Breast epithelium (tissue), 4 donors: ENCODE measurements around the gene ZNF785. TPM values are rescaled to one million over a fixed set of nuclear protein-coding genes. Genes with fewer than 3 reads are reported as not detected.
"Not testable (repeated sequence)": the region's sequence is repeated elsewhere in the genome, so short reads cannot be mapped to it uniquely, and the experiment has no call there.

ENCODE experiments used
- DNase-seq, 2 donors: peaks; one replicate each; pipeline ENCODE4 v3.0.0-alpha.2; 2019; ENCODE audit warnings: low spot score in 2 of 2
- H3K27ac ChIP-seq, 2 donors: fragments of 200-600 bp; sonication (generic) in 1 of 2; one replicate each; pipeline ENCODE4 v1.5.1; 2016 to 2019; ENCODE audit warnings: mild to moderate bottlenecking in 1 of 2
- H3K27me3 ChIP-seq, 2 donors: fragments of 200-600 bp; sonication (generic) in 1 of 2; one replicate each; pipeline versions ENCODE4 v1.5.1 to v1.6.0; 2017 to 2019; ENCODE audit warnings: control low read depth in 1 of 2, mild to moderate bottlenecking in 1 of 2
- H3K36me3 ChIP-seq: fragments of 200-600 bp; one replicate; pipeline ENCODE4 v1.5.1; 2019
- H3K4me1 ChIP-seq, 2 donors: fragments of 200-600 bp; sonication (generic); one replicate each; pipeline ENCODE4 v1.5.1; 2016 to 2019; ENCODE audit warnings: control low read depth in 1 of 2
- H3K4me3 ChIP-seq, 3 donors: fragments of 200-600 bp; sonication (generic); 1 replicate in 2 of 3; 2 replicates in 1 of 3; pipeline ENCODE4 v1.5.1; 2016 to 2019; ENCODE audit warnings: mild to moderate bottlenecking in 3 of 3, moderate library complexity in 2 of 3
- H3K9me3 ChIP-seq, 2 donors: fragments of 200-600 bp; sonication (generic) in 1 of 2; one replicate each; pipeline ENCODE4 v1.5.1; 2016 to 2019; ENCODE audit warnings: control low read depth in 1 of 2
- CTCF ChIP-seq, 3 donors: fragments of 450-650 bp; IDR thresholded peaks; one replicate each; pipeline ENCODE4 v1.5.1; 2016 to 2017; ENCODE audit warnings: antibody characterized with exemption in 3 of 3, mild to moderate bottlenecking in 3 of 3, moderate library complexity in 3 of 3
- POLR2A ChIP-seq: fragments of 450-650 bp; IDR thresholded peaks from one replicate; pipeline ENCODE4 v1.6.1; 2016; ENCODE audit warnings: antibody characterized with exemption, mild to moderate bottlenecking, moderate library complexity
- POLR2AphosphoS5 ChIP-seq, 3 donors: sonication (generic); formaldehyde crosslinking; IDR thresholded peaks; one replicate each; pipeline ENCODE4 v1.6.1; 2017; ENCODE audit warnings: antibody characterized with exemption in 3 of 3
- intact Hi-C: fragments of 100-400 bp; cut with DNase I; formaldehyde crosslinking; loops from one replicate; pipeline ENCODE4 v1.15.1; 2023; ENCODE audit warnings: low total_unique reads
- total RNA-seq, 3 donors: library from RNA; depleted of rRNA; stranded (reverse); fragments of >200 nt; gene quantifications; one replicate each; pipeline ENCODE4 v1.1.0, GENCODE V29; 2016

The ZNF785 gene
- 10 to 100 TPM in 2 of 3 donors, 1 to 10 TPM in 1; 6.7 to 14.4 (median 12.0) TPM for total RNA-seq

GRCh38 chr16:30585400-30586191, at the start of gene ZNF785:
ZNF785 (minus strand) TSS chr16:30585697; CDS start chr16:30585611, 86 bp downstream.
- DNase-seq = peak; percentile 96 to 98
- no peak for TF ChIP-seq POLR2A
- peak in 1 of 3 donors; percentile 39 for TF ChIP-seq CTCF (IDR thresholded peaks at IDR 0.05)
- TF ChIP-seq POLR2AphosphoS5 (IDR thresholded peaks at IDR 0.05) = peak; percentile 87 to 92 (median 90)
- H3K4me1 ChIP-seq = peaks cover 4 to 5% of the 10 kb centered on the region in 2 donors
- H3K27ac ChIP-seq = peak within 1 kb of the TSS; percentile 84 to 93
- no peaks in the 10 kb centered on the region for H3K27me3 ChIP-seq
- H3K36me3 ChIP-seq = no peaks in the 10 kb centered on the region
- H3K9me3 ChIP-seq = no peaks in the 10 kb centered on the region
- H3K4me3 ChIP-seq = peak within 1 kb of the TSS; percentile 61 to 86 (median 78)
- intact Hi-C loops = no loop called here

GRCh38 chr16:30633526-30633925, 48.0 kb upstream of the ZNF785 start:
- Histone ChIP-seq H3K4me1 (peaks cover 0 to 3% of the 10 kb centered on the region in 2 donors), H3K9me3 (no peaks in the 10 kb centered on the region), H3K4me3 (peak overlapping the region; percentile 62 to 74 (median 73)), H3K36me3 (no peaks in the 10 kb centered on the region), H3K27me3 (no peaks in the 10 kb centered on the region), H3K27ac (peak overlapping the region; percentile 83 to 89)
- no peak for DNase-seq
- intact Hi-C loops = no loop called here
- no peak for TF ChIP-seq CTCF (IDR thresholded peaks at IDR 0.05)
- TF ChIP-seq POLR2A = no peak
- no peak for TF ChIP-seq POLR2AphosphoS5 (IDR thresholded peaks at IDR 0.05)

- H3K4me3 ChIP-seq, H3K4me1 ChIP-seq, intact Hi-C loops, DNase-seq, H3K27ac ChIP-seq, H3K36me3 ChIP-seq, H3K27me3 ChIP-seq, H3K9me3 ChIP-seq: not testable (repeated sequence)
Measured at GRCh38 chr16:30632454-30632853, 47.0 kb upstream of the ZNF785 start.

- no peaks in the 10 kb centered on the region for H3K36me3 ChIP-seq
- H3K27ac ChIP-seq = peak overlapping the region; percentile 48 to 57
- intact Hi-C loops = loop anchor here (10.0 kb wide), 1 partner anchor 84 kb away; no protein-coding TSS in a partner anchor
- no peak for TF ChIP-seq POLR2A
- TF ChIP-seq POLR2AphosphoS5 (IDR thresholded peaks at IDR 0.05) = peak in 1 of 3 donors; percentile 37
- TF ChIP-seq CTCF (IDR thresholded peaks at IDR 0.05) = peak; percentile 73 to 89 (median 86)
- DNase-seq = peak; percentile 68 to 89
- peak overlapping the region in 2 of 3 donors; percentile 38 to 58 for H3K4me3 ChIP-seq
- no peaks in the 10 kb centered on the region for H3K4me1 ChIP-seq
- H3K9me3 ChIP-seq = no peaks in the 10 kb centered on the region
- H3K27me3 ChIP-seq = no peaks in the 10 kb centered on the region
Measured at GRCh38 chr16:30628628-30629540, 43.4 kb upstream of the ZNF785 start.

GRCh38 chr16:30626236-30626635, 40.7 kb upstream of the ZNF785 start:
- TF ChIP-seq POLR2A (no peak), POLR2AphosphoS5 (IDR thresholded peaks at IDR 0.05) (no peak), CTCF (IDR thresholded peaks at IDR 0.05) (no peak)
- Histone ChIP-seq H3K4me3 (no peak overlapping the region), H3K9me3 (no peaks in the 10 kb centered on the region), H3K4me1 (no peaks in the 10 kb centered on the region), H3K27ac (no peak overlapping the region), H3K36me3 (no peaks in the 10 kb centered on the region), H3K27me3 (no peaks in the 10 kb centered on the region)
- no peak for DNase-seq
- intact Hi-C loops = loop anchor here (10.0 kb wide), 1 partner anchor 81 kb away; no protein-coding TSS in a partner anchor
